NCI-H345 treated with DMSO at 0.1 percent for 48 hours (cell line): ENCODE data around the gene KBTBD8.

Experiments used
- DNase-seq: peaks from one replicate; lab custom pipeline; 2025; ENCODE audit not compliant: unreplicated experiment; lab: John Stamatoyannopoulos, UW

Gene KBTBD8

GRCh38 chr3:66998113-66998903, at the start of gene KBTBD8:
TSS of gene KBTBD8 (plus strand) at chr3:66998307. CDS start at chr3:66998356, 49 bp downstream.
- DNase-seq: peak; percentile 92

GRCh38 chr3:66948838-66949237, 49.3 kb upstream of the KBTBD8 start:
- no peak for DNase-seq

GRCh38 chr3:66949898-66950297, 48.2 kb upstream of the KBTBD8 start:
- no peak for DNase-seq

- no peak for DNase-seq
These were observed 45.8 kb upstream of the KBTBD8 start for GRCh38 chr3:66952357-66952756.

GRCh38 chr3:66953934-66954445, 44.1 kb upstream of the KBTBD8 start:
- DNase-seq: no peak

GRCh38 chr3:66956742-66957141, 41.4 kb upstream of the KBTBD8 start:
- DNase-seq: no peak

- no peak for DNase-seq
These were observed 40.7 kb upstream of the KBTBD8 start for GRCh38 chr3:66957367-66957766.

GRCh38 chr3:66958067-66958466, 40.0 kb upstream of the KBTBD8 start:
- no peak for DNase-seq

GRCh38 chr3:66962664-66963063, 35.4 kb upstream of the KBTBD8 start:
- no peak for DNase-seq

GRCh38 chr3:66971245-66971644, 26.9 kb upstream of the KBTBD8 start:
- DNase-seq: no peak

- no peak for DNase-seq
These were observed 26.1 kb upstream of the KBTBD8 start for GRCh38 chr3:66971891-66972551.

- no peak for DNase-seq
These were observed 17.3 kb upstream of the KBTBD8 start for GRCh38 chr3:66980791-66981190.

GRCh38 chr3:66983101-66983500, 15.0 kb upstream of the KBTBD8 start:
- no peak for DNase-seq

- no peak for DNase-seq
These were observed 12.7 kb upstream of the KBTBD8 start for GRCh38 chr3:66985336-66985920.

GRCh38 chr3:66986406-66986805, 11.7 kb upstream of the KBTBD8 start:
- DNase-seq: no peak

GRCh38 chr3:66989241-66989640, 8.9 kb upstream of the KBTBD8 start:
- DNase-seq: no peak

GRCh38 chr3:66989860-66990696, 8.0 kb upstream of the KBTBD8 start:
- no peak for DNase-seq

- no peak for DNase-seq
These were observed 6.6 kb upstream of the KBTBD8 start for GRCh38 chr3:66991459-66991858.

- DNase-seq: no peak
These were observed 5.0 kb upstream of the KBTBD8 start for GRCh38 chr3:66993082-66993481.

- DNase-seq: no peak
These were observed 3.5 kb upstream of the KBTBD8 start for GRCh38 chr3:66994588-66994987.

GRCh38 chr3:66996696-66997095, 1.4 kb upstream of the KBTBD8 start:
- no peak for DNase-seq
